ENCODE measurements around the gene BMP8A. TPM values are rescaled to one million over a fixed set of nuclear protein-coding genes. Genes with fewer than 3 reads are reported as not detected.
A peak's percentile ranks its signal among the peaks of the same experiment; 100 is the strongest.

Gene BMP8A
- total and polyA plus RNA-seq, 9 of the 15 experiments (the other 6 are each of a cell fraction or from before 2014, with no cell fraction given): 0.05 to 0.31 TPM; not detected in 7

- no peak for TF ChIP-seq MXI1 (IDR thresholded peaks at IDR 0.05; ENCODE audit: low read depth, low read length)
- TF ChIP-seq ZNF695 (CRISPR knock-in tag; IDR thresholded peaks at IDR 0.05): no peak
- 0 out of 2 replicates have a peak, but pooled peaks have one; percentile 25 for TF ChIP-seq ZNF395 (CRISPR knock-in tag; IDR thresholded peaks at IDR 0.05)
- no peak for TF ChIP-seq NELFE (IDR thresholded peaks at IDR 0.05; ENCODE audit: insufficient read depth, insufficient read length)
- TF ChIP-seq CAMTA2 (CRISPR knock-in tag; conservative IDR thresholded peaks at IDR 0.05): no peak
- peak; percentile 35; the same call in 1 of the 2 replicates for TF ChIP-seq PHF8 (IDR thresholded peaks at IDR 0.05; ENCODE audit: borderline replicate concordance, low read length)
- TF ChIP-seq HMGN3 (IDR thresholded peaks at IDR 0.05; ENCODE audit: borderline replicate concordance, extremely low read depth, insufficient read length, low read depth, low read length): no peak
- TF ChIP-seq ELF2 (CRISPR knock-in tag; IDR thresholded peaks at IDR 0.05): no peak
- no peak for TF ChIP-seq ZBTB43 (CRISPR knock-in tag; IDR thresholded peaks at IDR 0.05)
- TF ChIP-seq BHLHE40 (IDR thresholded peaks at IDR 0.05; ENCODE audit: low read length): no peak
- TF ChIP-seq ZNF311 (CRISPR knock-in tag; IDR thresholded peaks at IDR 0.05): no peak
- TF ChIP-seq ZNF512 (tag; IDR thresholded peaks at IDR 0.05): no peak
- TF ChIP-seq THAP7 (CRISPR knock-in tag; IDR thresholded peaks at IDR 0.05): no peak
- TF ChIP-seq SRF (CRISPR knock-in tag; IDR thresholded peaks at IDR 0.05): no peak
- peak; percentile 74 for TF ChIP-seq NFIC (IDR thresholded peaks at IDR 0.05)
- no peak for TF ChIP-seq SNRNP70 (optimal IDR thresholded peaks at IDR 0.05; ENCODE audit: low read depth, low read length)
- TF ChIP-seq GATA2 (CRISPR knock-in tag; IDR thresholded peaks at IDR 0.05): no peak
- TF ChIP-seq ATF7 (IDR thresholded peaks at IDR 0.05): peak; percentile 42; the same call in 1 of the 2 replicates
- TF ChIP-seq MED1 (CRISPR knock-in tag; IDR thresholded peaks at IDR 0.05; ENCODE audit: borderline replicate concordance): no peak
- no peak for TF ChIP-seq ZNF561 (CRISPR knock-in tag; conservative IDR thresholded peaks at IDR 0.05)
- no peak for TF ChIP-seq TSC22D4 (tag; IDR thresholded peaks at IDR 0.05)
- TF ChIP-seq CREB5 (CRISPR knock-in tag; IDR thresholded peaks at IDR 0.05): no peak
Measured at GRCh38 chr1:39491146-39491921, at the start of gene BMP8A (continued).

Data from K562 (cell line).